SK-N-SH (cell line): ENCODE measurements around the gene EDRF1. TPM values are rescaled to one million over a fixed set of nuclear protein-coding genes. Genes with fewer than 3 reads are reported as not detected.

Experiments
- CTCF ChIA-PET: fragments of 300-600, 350-600 bp; formaldehyde crosslinking; extraction: SDS; loops from one replicate; lab custom pipeline; 2021; lab: Yijun Ruan, JAX
- POLR2A ChIA-PET: fragments of 350-600 bp; sonication (Branson Sonifier 250); formaldehyde crosslinking; extraction: SDS; loops from one replicate; lab custom pipeline; 2020; ENCODE audit warnings: antibody characterized with exemption, inconsistent platforms; lab: Yijun Ruan, JAX
- DNase-seq: peaks from one replicate; pipeline ENCODE4 v3.0.0; 2012
- H2AFZ ChIP-seq: fragments of 200-600 bp; sonication (generic); 2 replicates; pipeline ENCODE4 v1.8.1; 2016; ENCODE audit warnings: antibody characterized with exemption, mild to moderate bottlenecking, low read depth
- H3F3A ChIP-seq: fragments of 200-600 bp; sonication (generic); replicated peaks from 2 replicates; pipeline ENCODE3; 2016; ENCODE audit warnings: antibody characterized with exemption, mild to moderate bottlenecking; ENCODE audit not compliant: insufficient read depth
- H3K27ac ChIP-seq, 2 experiments: fragments of 200-500 bp in 1 of 2; fragments of 200-600 bp in 1 of 2; sonication (Bioruptor generic) in 1 of 2; sonication (generic), shearing (Covaris generic) in 1 of 2; 2 replicates each; pipeline versions ENCODE4 v1.5.1 to v1.6.1; 2014 to 2016; ENCODE audit warnings: low read depth in 2 of 2, inconsistent platforms in 1 of 2, low read length in 1 of 2, mild to moderate bottlenecking in 1 of 2, mixed read lengths in 1 of 2
- H3K27me3 ChIP-seq: fragments of 200-600 bp; sonication (generic), shearing (Covaris generic); 2 replicates; pipeline ENCODE4 v1.6.1; 2016; ENCODE audit warnings: mixed run types; ENCODE audit not compliant: insufficient read depth
- H3K36me3 ChIP-seq, 2 experiments: fragments of 200-500 bp in 1 of 2; fragments of 200-600 bp in 1 of 2; sonication (Bioruptor generic) in 1 of 2; sonication (generic) in 1 of 2; replicated peaks in 1 of 2; 2 replicates each; pipeline versions ENCODE3 to v1.5.1; 2014 to 2016; ENCODE audit warnings: low read length in 1 of 2, mild to moderate bottlenecking in 1 of 2; ENCODE audit not compliant: insufficient read depth in 2 of 2, control insufficient read depth in 1 of 2
- H3K4me1 ChIP-seq, 2 experiments: fragments of 200-500 bp in 1 of 2; fragments of 200-600 bp in 1 of 2; sonication (Bioruptor generic) in 1 of 2; sonication (generic), shearing (Covaris generic) in 1 of 2; 2 replicates each; pipeline versions ENCODE4 v1.5.1 to v1.6.1; 2014 to 2016; ENCODE audit warnings: low read depth in 1 of 2, low read length in 1 of 2, mixed run types in 1 of 2; ENCODE audit not compliant: insufficient read depth in 2 of 2, control insufficient read depth in 1 of 2
- H3K4me2 ChIP-seq: fragments of 200-600 bp; sonication (generic), shearing (Covaris generic); 2 replicates; pipeline ENCODE4 v1.6.1; 2017; ENCODE audit warnings: mixed run types
- H3K4me3 ChIP-seq, 2 experiments: fragments of 200-500 bp in 1 of 2; fragments of 200-600 bp in 1 of 2; sonication (Bioruptor generic) in 1 of 2; sonication (generic), shearing (Covaris generic) in 1 of 2; 2 replicates each; pipeline versions ENCODE4 v1.5.1 to v1.8.1; 2014 to 2016; ENCODE audit warnings: low read depth in 2 of 2, inconsistent platforms in 1 of 2, low read length in 1 of 2, mild to moderate bottlenecking in 1 of 2, mixed read lengths in 1 of 2, moderate library complexity in 1 of 2
- H3K79me2 ChIP-seq: fragments of 200-600 bp; sonication (generic); 2 replicates; pipeline ENCODE4 v1.8.1; 2017; ENCODE audit warnings: mild to moderate bottlenecking; ENCODE audit not compliant: insufficient read depth
- H3K9ac ChIP-seq: fragments of 200-600 bp; sonication (generic); 2 replicates; pipeline ENCODE4 v1.6.1; 2017; ENCODE audit warnings: mixed run types
- H3K9me2 ChIP-seq: fragments of 200-600 bp; sonication (generic); 2 replicates; pipeline ENCODE4 v1.6.1; 2017; ENCODE audit warnings: mixed run types
- H3K9me3 ChIP-seq: fragments of 200-600 bp; sonication (generic); 2 replicates; pipeline ENCODE4 v1.6.1; 2017; ENCODE audit warnings: mixed run types, mild to moderate bottlenecking, moderate library complexity
- H4K20me1 ChIP-seq: fragments of 200-600 bp; sonication (generic); 2 replicates; pipeline ENCODE4 v1.6.1; 2017; ENCODE audit warnings: mild to moderate bottlenecking, mixed run types; ENCODE audit not compliant: insufficient read depth
- CHD2 ChIP-seq: fragments of 150-350 bp; IDR thresholded peaks from 2 replicates; pipeline ENCODE4 v1.6.1; 2018; ENCODE audit warnings: low read length; ENCODE audit not compliant: partially characterized antibody
- ELF1 ChIP-seq: IDR thresholded peaks from 2 replicates; pipeline ENCODE4 v1.4.0; 2012
- EZH2phosphoT487 ChIP-seq: fragments of 200-600 bp; sonication (generic); IDR thresholded peaks from 2 replicates; pipeline ENCODE4 v1.6.1; 2017; ENCODE audit warnings: low read depth, mixed run types, mild to moderate bottlenecking, antibody characterized with exemption, moderate library complexity, borderline replicate concordance
- JUND ChIP-seq: IDR thresholded peaks from 2 replicates; pipeline ENCODE4 v1.4.0; 2012
- NRF1 ChIP-seq: IDR thresholded peaks from 2 replicates; pipeline ENCODE4 v1.6.1; 2012; ENCODE audit warnings: low read depth, mild to moderate bottlenecking, low read length
- RCOR1 ChIP-seq: fragments of 150-350 bp; IDR thresholded peaks from 2 replicates; pipeline ENCODE4 v1.6.1; 2017; ENCODE audit warnings: antibody characterized with exemption, low read length
- SIN3A ChIP-seq: IDR thresholded peaks from 2 replicates; pipeline ENCODE4 v1.6.1; 2012; ENCODE audit warnings: low read depth, mild to moderate bottlenecking, low read length, moderate library complexity, borderline replicate concordance
- TEAD4 ChIP-seq: IDR thresholded peaks from 2 replicates; pipeline ENCODE4 v1.4.0; 2012; ENCODE audit warnings: mild to moderate bottlenecking, borderline replicate concordance; ENCODE audit not compliant: insufficient read depth
- YY1 ChIP-seq: IDR thresholded peaks from 2 replicates; pipeline ENCODE4 v1.4.0; 2012; ENCODE audit warnings: low read depth, mild to moderate bottlenecking
- WGBS: methylation state at CpG from one replicate; pipeline ENCODE4 v1.1.6; 2017; ENCODE audit warnings: low lambda C conversion rate; 5-methylcytosine and 5-hydroxymethylcytosine counted together
- polyA plus RNA-seq, 3 experiments: library from polyadenylated mRNA; depleted of rRNA; stranded (reverse); fragments of >200 nt; gene quantifications; 2 replicates each; pipeline ENCODE4 v1.2.3, GENCODE V29; 2012
- TF ChIP-seq, protein P1 (sequence below): IDR thresholded peaks from 2 replicates; pipeline ENCODE4 v1.4.0; 2012; ENCODE audit warnings: low read depth, borderline replicate concordance
- TF ChIP-seq, protein P2 (sequence below): fragments of 200-600 bp; sonication (generic); IDR thresholded peaks from 2 replicates; pipeline ENCODE4 v1.6.1; 2017; ENCODE audit warnings: antibody characterized with exemption, mild to moderate bottlenecking, moderate library complexity
- TF ChIP-seq, protein P3 (sequence below): IDR thresholded peaks from 2 replicates; pipeline ENCODE4; 2012

Gene EDRF1
- polyA plus RNA-seq, 1 of the 3 experiments (the other 2 are of a cell fraction) = 19.2 TPM

DNA sequence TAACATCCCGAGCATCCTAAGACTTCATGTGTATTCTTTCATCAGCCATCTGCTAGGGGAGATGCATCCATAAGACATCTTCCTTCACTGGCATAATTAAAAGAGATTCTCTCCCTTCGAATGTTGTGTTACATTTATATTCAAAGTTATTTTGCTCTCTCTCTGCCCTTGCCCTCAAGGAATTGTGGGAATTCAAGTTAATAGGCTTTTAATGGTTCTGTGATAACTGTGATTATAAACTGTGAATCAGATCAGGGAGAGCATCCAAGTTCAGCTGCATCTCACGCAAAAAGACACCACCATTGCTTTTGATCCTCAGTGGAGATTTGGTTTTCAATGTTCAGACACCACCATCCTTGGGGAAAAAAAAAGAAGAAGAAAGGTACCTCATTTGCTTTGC, 27.3 kb upstream of the EDRF1 start:
- H4K20me1 ChIP-seq = no peaks in the 10 kb centered on the region
- H3K79me2 ChIP-seq = no peaks in the 10 kb centered on the region
- no peak for DNase-seq
- H3K9ac ChIP-seq = no peak overlapping the region
- no peaks in the 10 kb centered on the region for H3K9me3 ChIP-seq
- H3K27me3 ChIP-seq = no peaks in the 10 kb centered on the region
- H3K36me3 ChIP-seq = no peaks in the 10 kb centered on the region
- no peak for TF ChIP-seq RCOR1
- no peak for TF ChIP-seq SIN3A
- no peak for TF ChIP-seq TEAD4
- H2AFZ ChIP-seq = no peak overlapping the region
- H3K27ac ChIP-seq = peak overlapping the region in 1 of 2 experiments; percentile 6; a peak in 1 of 4 replicates
- no peak overlapping the region for H3K4me3 ChIP-seq
- peaks cover 5% of the 10 kb centered on the region in 2 experiments; a peak in 2 of 4 replicates for H3K4me1 ChIP-seq
- H3K9me2 ChIP-seq = no peaks in the 10 kb centered on the region
- 21% methylated on average over 3 of the region's 3 CpGs for WGBS
- H3K4me2 ChIP-seq = no peak overlapping the region
- POLR2A ChIA-PET = no interaction called here
- no peaks in the 10 kb centered on the region for H3F3A ChIP-seq
- CTCF ChIA-PET = no interaction called here

DNA sequence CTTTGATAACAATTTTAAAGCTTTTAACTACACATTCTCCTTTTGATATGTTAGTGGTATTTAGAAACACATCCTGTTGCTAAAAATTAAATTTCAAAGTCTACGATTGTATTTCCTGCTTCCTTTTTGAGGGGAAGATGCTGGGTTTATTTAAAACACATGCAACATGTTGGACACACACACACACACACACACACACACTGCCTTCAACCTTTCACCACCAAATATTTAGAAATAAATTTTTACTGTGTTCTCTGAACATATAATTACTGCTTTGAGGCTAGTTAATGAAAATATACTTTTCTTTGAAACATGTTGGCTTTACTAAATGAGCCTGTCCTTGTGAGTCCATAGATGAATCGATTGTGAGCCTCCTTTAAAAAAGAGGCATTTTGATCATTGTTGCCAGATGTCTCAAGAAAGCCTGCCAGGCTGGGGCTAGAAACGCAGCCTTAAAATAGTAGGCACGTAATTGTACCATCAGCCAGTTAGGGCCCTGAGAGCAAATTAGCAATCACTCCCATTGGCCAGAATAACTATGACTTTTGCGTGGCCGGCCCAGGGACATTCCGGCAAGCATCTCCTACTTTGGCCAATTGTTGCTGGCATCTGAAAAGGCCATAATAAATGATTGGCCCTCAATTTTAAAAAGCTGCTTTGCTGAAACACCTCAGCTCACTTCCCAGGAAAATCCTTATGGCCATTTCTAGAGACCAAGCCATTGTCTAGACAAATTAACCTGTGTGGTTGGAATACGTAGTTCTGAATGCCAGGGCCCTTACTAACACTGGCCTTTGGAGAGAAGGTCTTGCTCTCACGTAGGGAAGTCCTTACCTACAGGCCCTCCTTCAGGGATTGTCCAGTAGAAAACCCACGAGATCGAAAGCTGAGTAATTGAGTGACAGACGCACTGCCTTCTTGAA, 26.6 kb upstream of the EDRF1 start:
- H3K9me3 ChIP-seq = no peaks in the 10 kb centered on the region
- H3K4me2 ChIP-seq = no peak overlapping the region
- H3K27me3 ChIP-seq = no peaks in the 10 kb centered on the region
- no peaks in the 10 kb centered on the region for H3K9me2 ChIP-seq
- no peaks in the 10 kb centered on the region for H3K79me2 ChIP-seq
- H2AFZ ChIP-seq = no peak overlapping the region
- DNase-seq = no peak
- no peaks in the 10 kb centered on the region for H3F3A ChIP-seq
- ChIA-PET POLR2A (no interaction called here), CTCF (no interaction called here)
- H4K20me1 ChIP-seq = no peaks in the 10 kb centered on the region
- no peak overlapping the region for H3K4me3 ChIP-seq
- no peaks in the 10 kb centered on the region for H3K36me3 ChIP-seq
- H3K9ac ChIP-seq = no peak overlapping the region
- TF ChIP-seq, protein P1, sequence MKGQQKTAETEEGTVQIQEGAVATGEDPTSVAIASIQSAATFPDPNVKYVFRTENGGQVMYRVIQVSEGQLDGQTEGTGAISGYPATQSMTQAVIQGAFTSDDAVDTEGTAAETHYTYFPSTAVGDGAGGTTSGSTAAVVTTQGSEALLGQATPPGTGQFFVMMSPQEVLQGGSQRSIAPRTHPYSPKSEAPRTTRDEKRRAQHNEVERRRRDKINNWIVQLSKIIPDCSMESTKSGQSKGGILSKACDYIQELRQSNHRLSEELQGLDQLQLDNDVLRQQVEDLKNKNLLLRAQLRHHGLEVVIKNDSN = no peak
- TF ChIP-seq YY1 = no peak
- TF ChIP-seq, protein P2, sequence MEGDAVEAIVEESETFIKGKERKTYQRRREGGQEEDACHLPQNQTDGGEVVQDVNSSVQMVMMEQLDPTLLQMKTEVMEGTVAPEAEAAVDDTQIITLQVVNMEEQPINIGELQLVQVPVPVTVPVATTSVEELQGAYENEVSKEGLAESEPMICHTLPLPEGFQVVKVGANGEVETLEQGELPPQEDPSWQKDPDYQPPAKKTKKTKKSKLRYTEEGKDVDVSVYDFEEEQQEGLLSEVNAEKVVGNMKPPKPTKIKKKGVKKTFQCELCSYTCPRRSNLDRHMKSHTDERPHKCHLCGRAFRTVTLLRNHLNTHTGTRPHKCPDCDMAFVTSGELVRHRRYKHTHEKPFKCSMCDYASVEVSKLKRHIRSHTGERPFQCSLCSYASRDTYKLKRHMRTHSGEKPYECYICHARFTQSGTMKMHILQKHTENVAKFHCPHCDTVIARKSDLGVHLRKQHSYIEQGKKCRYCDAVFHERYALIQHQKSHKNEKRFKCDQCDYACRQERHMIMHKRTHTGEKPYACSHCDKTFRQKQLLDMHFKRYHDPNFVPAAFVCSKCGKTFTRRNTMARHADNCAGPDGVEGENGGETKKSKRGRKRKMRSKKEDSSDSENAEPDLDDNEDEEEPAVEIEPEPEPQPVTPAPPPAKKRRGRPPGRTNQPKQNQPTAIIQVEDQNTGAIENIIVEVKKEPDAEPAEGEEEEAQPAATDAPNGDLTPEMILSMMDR = no peak
- H3K27ac ChIP-seq = no peak overlapping the region; a peak in 1 of 4 replicates
- WGBS = 75% methylated on average over 12 of the region's 12 CpGs
- H3K4me1 ChIP-seq = peaks cover 5% of the 10 kb centered on the region in 2 experiments; a peak in 2 of 4 replicates

DNA sequence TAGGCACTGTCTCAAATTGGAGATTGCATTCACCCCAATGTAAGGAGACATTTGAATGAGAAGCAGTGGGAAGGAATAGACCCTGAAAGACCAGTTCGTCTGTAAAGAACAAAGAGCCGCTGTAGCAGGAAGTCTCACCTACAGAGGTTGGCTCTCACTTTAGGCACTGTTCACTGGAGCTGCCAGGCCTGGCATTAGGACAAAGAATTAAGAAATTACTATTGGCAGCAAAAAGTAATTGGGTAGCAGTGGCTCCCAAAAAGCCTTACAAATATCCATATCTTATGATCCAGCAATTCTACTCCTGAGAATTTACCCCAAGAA, 26.0 kb upstream of the EDRF1 start:
- H3K4me3 ChIP-seq = no peak overlapping the region
- H2AFZ ChIP-seq = no peak overlapping the region
- POLR2A ChIA-PET = no interaction called here

More for the DNA sequence above, 26.0 kb upstream of the EDRF1 start:
- no peak for DNase-seq
- Histone ChIP-seq H3K9me2 (no peaks in the 10 kb centered on the region), H3K36me3 (no peaks in the 10 kb centered on the region)
- TF ChIP-seq, protein P3, sequence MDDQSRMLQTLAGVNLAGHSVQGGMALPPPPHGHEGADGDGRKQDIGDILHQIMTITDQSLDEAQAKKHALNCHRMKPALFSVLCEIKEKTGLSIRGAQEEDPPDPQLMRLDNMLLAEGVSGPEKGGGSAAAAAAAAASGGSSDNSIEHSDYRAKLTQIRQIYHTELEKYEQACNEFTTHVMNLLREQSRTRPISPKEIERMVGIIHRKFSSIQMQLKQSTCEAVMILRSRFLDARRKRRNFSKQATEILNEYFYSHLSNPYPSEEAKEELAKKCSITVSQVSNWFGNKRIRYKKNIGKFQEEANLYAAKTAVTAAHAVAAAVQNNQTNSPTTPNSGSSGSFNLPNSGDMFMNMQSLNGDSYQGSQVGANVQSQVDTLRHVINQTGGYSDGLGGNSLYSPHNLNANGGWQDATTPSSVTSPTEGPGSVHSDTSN = no peak
- TF ChIP-seq CHD2 = no peak
- no peak for TF ChIP-seq NRF1
- no peak for TF ChIP-seq ELF1
- TF ChIP-seq EZH2phosphoT487 = no peak
- TF ChIP-seq TEAD4 = no peak
- no peak for TF ChIP-seq SIN3A
- TF ChIP-seq JUND = no peak
- TF ChIP-seq, all 33 proteins: peak for 0
- CTCF ChIA-PET = no interaction called here
- 96% methylated on average over 2 of the region's 2 CpGs for WGBS
- H3F3A ChIP-seq = no peaks in the 10 kb centered on the region
- no peaks in the 10 kb centered on the region for H3K9me3 ChIP-seq
- H4K20me1 ChIP-seq = no peaks in the 10 kb centered on the region
- H3K79me2 ChIP-seq = no peaks in the 10 kb centered on the region
- H3K27ac ChIP-seq = no peak overlapping the region
- no peaks in the 10 kb centered on the region for H3K27me3 ChIP-seq
- no peak overlapping the region for H3K9ac ChIP-seq
- no peak overlapping the region for H3K4me2 ChIP-seq
- peaks cover 5 to 7% of the 10 kb centered on the region in 2 experiments; a peak in 2 of 4 replicates for H3K4me1 ChIP-seq
